ENCODE measurements around the gene AIFM1.
"Not testable (repeated sequence)": the region's sequence is repeated elsewhere in the genome, so short reads cannot be mapped to it uniquely, and the experiment has no call there.

The AIFM1 gene

DNA sequence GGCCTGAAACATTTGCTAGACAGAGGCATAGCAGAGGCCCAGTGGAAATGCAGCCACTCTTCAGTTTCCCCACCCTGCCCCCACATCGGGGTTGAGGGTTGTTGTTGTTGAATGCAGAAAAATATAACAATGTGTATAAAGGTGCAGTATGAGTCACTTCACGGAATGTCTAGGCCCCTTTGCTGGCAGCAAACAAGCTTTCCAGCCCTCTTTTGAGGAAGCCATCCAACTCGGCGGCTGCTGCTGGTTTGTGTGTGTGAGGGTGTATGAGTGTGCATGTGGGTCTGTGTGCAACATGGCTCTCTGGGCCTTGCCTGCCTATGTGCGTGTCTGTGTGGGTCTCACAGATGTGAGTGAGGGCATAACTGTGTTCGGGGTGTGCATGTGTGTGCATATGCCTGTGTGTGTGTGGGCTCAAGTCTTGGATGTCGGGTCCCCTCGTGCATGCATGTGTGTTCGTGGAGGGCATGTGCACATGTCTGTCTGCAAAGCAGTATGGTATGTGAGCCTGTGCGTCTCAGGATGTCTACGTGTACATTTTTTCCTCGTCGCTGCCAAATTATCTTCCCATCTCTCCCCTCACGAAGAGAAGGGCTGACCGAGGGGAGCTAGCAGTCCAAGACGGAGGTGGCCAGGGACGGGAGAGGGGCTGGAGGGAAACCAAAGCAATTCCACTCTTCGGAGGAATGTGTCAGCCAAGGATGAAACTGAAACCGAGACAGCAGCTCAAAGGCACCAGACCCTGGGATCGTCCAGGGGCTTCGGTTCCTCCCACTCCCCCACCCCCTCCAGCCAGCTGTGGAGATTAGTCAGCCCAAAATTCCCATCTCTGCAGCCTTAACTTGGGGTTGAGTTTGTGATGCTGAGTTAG lies 47.0 kb downstream of the AIFM1 start:
- no peak for DNase-seq (ENCODE audit: low read depth in 2 of 2)

GRCh38 chrX:130117166-130117565 lies 48.5 kb downstream of the AIFM1 start:
- no peak for DNase-seq (ENCODE audit: low read depth in 2 of 2)

DNA sequence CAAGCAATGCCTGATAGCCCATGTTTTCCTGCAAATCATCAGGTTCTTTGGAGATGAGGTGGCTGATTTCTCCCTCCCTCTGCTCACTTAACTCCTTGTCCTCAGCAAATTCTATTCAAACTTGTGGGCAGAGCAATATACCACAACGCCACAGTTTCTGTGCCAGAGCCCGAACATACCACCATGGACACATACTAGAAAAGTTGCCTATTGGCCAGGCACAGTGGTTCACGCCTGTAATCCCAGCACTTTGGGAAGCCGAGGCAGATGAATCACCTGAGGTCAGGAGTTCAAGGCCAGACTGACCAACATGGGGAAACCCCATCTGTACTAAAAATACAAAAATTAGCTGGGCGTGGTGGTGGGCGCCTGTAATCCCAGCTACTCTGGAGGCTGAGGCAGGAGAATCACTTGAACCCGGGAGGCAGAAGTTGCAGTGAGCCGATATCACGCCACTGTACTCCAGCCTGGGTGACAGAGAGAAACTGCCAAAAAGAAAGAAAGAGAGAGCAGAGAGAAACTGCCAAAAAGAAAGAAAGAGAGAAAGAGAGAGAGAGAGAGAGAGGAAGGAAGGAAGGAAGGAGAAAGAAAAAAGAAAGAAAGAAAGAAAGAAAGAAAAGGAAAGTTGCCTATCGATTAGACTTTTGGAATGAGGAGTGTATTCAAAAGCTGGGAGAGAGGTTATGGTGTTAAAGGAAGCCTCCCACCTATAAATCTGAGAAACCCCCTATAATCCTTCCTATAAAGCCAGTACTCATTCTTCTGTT lies 50.3 kb downstream of the AIFM1 start:
- not testable (repeated sequence) for DNase-seq (ENCODE audit: low read depth in 2 of 2)

- no peak for DNase-seq (ENCODE audit: low read depth in 2 of 2)
These were observed 51.5 kb downstream of the AIFM1 start for GRCh38 chrX:130114141-130114588.

- DNase-seq (ENCODE audit: low read depth in 2 of 2), result no peak
These were observed 54.2 kb downstream of the AIFM1 start for GRCh38 chrX:130111220-130112154.

DNA sequence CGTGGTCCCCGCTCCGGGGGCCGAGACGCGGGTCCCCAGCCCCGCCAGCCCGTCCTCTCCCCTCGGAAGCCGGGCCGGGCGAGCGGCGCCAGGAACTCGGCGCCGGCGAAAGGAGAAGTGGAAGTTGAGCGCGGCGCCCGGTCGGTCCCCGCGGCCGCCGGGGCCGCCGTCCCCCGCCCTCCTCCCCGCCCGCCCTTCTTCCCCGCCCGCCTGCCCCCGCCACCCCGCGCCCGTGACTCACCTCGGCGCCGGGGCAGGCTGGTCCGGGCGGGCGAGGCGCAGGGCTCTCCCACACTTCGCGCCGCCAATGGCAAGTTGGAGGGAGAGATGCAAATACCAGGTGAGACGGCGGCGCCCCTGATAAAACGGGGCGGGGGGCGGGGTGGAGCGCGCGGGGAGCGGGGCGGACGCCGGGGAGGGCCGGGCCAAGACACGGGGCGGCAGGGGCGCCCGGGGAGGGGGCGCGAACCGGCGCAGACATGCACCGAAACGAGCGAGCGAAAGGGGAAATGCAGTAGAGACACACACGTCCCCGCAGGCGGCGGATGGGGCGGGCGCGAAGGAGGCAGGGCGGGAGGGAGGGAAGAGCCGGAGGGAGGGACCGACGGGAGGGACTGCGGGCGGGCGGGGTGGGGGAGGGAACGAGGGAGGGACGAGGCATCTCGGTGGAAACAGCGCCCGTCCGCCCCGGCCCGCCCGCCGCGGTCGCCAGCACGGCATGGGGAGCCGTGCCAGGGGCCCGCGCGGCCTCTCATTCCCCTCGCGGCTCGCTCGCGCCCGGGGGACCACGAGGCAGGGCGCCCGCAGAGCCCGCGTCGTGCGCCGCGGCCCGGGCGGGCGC lies 55.0 kb downstream of the AIFM1 start, which contains the start of gene ELF4:
ELF4 (minus strand) TSS at position 119 of the 841 bp plus-strand sequence. CDS start 29,167 bp downstream, outside the sequence.
- no peak for DNase-seq (ENCODE audit: low read depth in 2 of 2)

- DNase-seq (ENCODE audit: low read depth in 2 of 2), result no peak
These were observed 55.9 kb downstream of the AIFM1 start for GRCh38 chrX:130109429-130110378.

DNA sequence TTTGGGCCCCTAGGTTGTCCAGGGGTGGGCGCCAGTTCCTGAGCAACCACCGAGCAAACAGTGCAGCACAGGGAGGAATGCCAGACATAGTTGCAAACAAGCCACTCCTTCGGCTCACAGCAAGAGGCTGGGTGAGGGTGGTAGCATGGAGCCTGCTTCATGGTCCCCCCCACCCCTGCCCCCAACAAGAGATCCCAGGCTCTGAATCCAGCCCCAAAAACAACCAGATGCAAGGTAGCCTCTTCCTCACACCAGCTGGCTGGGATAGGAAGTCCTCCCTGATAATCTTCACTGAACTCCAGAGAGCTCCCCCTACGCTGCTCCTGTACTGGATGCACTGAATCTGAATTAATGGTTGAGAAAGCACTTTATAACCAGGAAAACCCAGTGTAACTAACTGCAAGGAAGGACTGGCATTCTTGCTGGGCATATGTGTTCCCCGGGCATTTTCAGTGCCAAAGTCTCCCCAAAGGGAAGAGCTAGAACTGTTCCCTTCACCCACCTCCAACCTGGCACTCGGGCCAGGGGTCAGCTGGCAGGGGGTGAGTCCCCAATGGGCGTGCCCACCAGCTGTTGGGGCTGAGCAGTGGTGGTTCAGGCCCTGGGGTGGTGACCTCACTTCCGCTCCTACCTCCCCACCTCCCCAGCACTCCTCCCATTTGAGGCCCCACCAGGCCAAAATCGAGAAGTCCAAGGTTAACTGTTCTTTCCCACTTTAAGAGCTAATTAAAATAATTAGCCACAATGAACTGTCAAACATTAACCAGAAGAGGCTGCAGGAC lies 56.8 kb downstream of the AIFM1 start:
- DNase-seq (ENCODE audit: low read depth in 2 of 2), result no peak

DNA sequence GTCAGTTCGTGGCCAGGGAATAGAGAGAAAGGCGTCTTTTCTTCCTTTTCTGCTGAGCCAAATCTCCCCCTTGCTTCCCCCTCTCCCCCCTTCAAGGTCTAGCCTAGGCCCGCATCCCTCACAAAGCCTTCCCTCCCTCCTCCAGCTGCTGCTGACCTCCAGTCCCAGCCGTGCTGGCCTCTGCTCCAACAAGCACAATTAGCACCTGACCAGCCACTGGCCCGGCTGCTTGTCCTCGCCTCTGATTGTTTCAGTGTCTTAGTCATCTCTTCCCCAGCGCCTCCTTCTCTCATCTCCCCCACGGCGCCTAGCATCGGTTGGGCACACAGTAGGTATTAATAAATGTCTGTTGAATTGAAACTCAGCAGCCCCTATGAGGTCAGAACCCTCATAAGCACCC lies 59.6 kb downstream of the AIFM1 start:
- DNase-seq (ENCODE audit: low read depth in 2 of 2), result no peak

DNA sequence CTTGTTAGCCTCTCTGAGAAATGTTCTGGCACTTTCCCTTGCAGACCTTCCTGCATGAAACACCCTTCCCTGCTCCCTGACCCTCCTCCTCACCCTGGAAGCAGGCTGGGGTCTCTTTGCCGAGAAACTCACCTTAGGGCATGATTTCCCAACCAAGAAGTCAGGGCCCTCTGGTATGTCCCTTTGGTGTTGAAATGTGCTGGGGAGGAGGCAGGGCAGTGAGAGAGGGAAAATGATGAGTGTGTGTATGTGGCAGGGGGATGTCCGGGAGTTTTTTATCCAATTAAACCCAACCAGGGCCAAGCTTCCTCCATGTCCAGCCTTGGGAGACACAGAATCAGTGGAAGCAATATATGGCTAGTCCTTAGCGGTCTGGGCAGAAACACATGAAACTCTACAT lies 60.4 kb downstream of the AIFM1 start:
- DNase-seq (ENCODE audit: low read depth in 2 of 2), result no peak

- no peak for DNase-seq (ENCODE audit: low read depth in 2 of 2)
These were observed 62.0 kb downstream of the AIFM1 start for GRCh38 chrX:130103605-130104004.

GRCh38 chrX:130100180-130100579 lies 65.5 kb downstream of the AIFM1 start:
- no peak for DNase-seq (ENCODE audit: low read depth in 2 of 2)

DNA sequence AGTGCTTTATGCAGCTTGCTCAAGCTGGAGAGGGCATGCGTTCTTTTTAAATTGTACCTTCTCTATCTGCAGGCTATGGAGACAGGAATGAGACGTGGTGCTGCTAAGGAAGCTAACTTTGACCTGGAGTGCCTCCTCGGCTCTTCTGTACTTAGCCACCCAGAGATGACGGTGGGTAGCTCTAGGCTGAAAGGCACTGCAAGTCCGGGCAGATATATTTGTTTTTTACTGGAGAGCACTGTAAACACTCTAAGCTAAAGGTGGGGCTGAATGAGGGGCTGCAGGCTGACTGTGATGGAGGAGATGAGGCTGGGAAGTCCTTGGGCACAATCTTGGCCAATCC lies 67.5 kb downstream of the AIFM1 start:
- DNase-seq (ENCODE audit: low read depth in 2 of 2), result no peak

DNA sequence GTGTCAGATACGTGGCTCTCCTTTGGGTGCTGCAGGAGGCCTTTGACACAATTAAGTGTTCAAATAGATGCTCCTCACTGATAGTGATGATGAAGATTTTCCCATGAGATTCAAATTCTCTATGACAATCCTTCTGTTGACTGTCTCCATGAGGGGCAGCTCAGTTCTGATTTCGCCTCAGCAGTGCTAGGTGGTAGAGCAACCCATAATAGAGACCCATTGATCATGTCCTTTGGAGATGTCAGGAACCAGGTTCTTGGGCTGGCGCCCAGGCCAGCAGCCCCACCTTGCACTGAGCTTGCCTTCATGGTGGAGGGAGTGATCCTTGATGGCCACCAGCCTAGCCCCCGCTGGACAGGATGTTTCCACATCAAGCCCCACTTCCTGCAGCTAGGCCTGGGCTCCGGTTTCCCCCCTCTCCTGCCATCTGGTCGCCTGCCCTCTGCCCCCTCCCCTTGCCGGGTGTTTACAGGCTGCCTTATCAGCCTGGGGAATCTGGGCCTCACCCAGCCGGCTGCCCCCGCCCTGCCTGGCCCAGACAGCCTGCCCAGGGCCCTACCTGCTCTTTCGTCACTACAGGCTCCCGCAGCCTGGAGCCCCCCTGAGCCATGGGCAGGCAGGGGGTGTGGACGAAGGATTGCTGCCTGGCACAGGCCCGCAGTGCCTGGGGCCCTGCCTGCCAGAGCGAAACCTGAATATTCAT lies 68.0 kb downstream of the AIFM1 start:
- no peak for DNase-seq (ENCODE audit: low read depth in 2 of 2)

DNA sequence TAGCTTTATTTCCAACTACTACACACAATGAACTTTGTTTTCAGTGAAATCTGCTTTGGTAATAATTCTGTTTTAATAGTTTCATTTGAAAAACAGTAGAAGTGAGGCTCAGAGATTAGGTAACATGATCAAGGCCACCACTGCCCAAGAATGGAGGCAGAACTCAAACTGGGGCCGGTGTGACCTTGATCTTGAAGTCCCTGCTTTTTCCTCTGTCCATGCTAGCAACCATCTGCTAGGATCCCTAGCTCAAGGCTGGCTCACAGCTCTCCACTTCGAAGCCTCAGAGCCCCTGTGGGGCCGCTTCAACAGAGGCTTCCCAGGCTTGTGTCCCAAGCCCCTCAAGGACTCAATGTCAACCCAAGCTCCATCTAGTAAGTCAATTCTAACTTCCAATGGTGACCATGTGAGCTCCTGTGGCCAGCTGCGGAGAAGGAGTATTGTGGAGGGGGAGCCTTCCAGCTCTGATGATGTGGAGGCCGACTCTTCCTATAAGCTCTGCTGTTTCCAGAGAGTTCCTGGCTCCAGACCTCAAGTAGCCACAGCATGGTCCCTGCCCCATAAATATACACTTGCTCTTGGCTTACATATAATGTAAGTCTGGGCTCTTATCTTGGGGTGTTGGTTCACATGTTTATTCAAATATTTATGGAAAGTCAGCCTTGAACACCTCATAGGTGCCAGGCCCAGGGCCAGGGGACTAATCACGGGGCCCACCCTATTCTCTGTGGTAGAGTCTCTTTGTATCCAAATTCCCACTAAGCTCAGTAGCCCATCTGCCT lies 70.2 kb downstream of the AIFM1 start:
- no peak for DNase-seq (ENCODE audit: low read depth in 2 of 2)

GRCh38 chrX:130094696-130095095 lies 70.9 kb downstream of the AIFM1 start:
- no peak for DNase-seq (ENCODE audit: low read depth in 2 of 2)

- DNase-seq (ENCODE audit: low read depth in 2 of 2), result no peak
These were observed 72.4 kb downstream of the AIFM1 start for GRCh38 chrX:130093271-130093670.

Measured in stimulated activated CD4-positive, alpha-beta T cell treated with anti-CD3 and anti-CD28 coated beads, Interleukin-4, amount 100 ng/mL, for 48 hours (primary cell).